ENCODE measurements around the gene TLCD5. TPM values are rescaled to one million over a fixed set of nuclear protein-coding genes. Genes with fewer than 3 reads are reported as not detected.
A peak's percentile ranks its signal among the peaks of the same experiment; 100 is the strongest.

TLCD5 gene
- total and polyA plus RNA-seq, 2 donors (not counting 1 experiment from before 2014, with no cell fraction given) = 0.17 TPM; not detected in 1

DNA sequence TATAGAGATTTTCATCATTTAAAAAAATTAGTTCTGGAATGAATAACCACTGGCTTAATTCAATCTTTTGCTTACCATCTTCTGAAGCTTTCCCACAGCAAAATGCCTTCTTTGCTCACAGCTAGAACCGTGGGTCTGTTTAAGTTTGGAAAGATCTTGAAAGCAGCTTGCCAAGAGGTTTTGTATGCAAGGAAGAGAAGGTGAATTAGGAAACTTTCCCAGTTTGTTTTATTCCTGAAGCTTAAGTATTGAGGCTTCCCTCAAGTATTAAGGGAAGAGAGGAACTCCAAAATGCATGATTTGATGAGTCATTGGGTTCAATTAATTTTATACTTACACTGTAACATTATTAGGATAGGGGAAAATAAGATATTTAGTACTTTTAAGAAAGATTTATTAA is 9.2 kb downstream of the TLCD5 start:
- H3K9ac ChIP-seq (ENCODE audit: low read length) = no peak overlapping the region
- no peak overlapping the region for H3K4me2 ChIP-seq (replicated peaks; ENCODE audit: low read depth, low read length, poor library complexity, severe bottlenecking)
- no peak overlapping the region for H3K27ac ChIP-seq (ENCODE audit: low read length in 2 of 2)
- WGBS (ENCODE audit: insufficient coverage) = no CpG with 5 or more reads among the region's 1 CpG
- TF ChIP-seq, protein P1, sequence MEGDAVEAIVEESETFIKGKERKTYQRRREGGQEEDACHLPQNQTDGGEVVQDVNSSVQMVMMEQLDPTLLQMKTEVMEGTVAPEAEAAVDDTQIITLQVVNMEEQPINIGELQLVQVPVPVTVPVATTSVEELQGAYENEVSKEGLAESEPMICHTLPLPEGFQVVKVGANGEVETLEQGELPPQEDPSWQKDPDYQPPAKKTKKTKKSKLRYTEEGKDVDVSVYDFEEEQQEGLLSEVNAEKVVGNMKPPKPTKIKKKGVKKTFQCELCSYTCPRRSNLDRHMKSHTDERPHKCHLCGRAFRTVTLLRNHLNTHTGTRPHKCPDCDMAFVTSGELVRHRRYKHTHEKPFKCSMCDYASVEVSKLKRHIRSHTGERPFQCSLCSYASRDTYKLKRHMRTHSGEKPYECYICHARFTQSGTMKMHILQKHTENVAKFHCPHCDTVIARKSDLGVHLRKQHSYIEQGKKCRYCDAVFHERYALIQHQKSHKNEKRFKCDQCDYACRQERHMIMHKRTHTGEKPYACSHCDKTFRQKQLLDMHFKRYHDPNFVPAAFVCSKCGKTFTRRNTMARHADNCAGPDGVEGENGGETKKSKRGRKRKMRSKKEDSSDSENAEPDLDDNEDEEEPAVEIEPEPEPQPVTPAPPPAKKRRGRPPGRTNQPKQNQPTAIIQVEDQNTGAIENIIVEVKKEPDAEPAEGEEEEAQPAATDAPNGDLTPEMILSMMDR (IDR thresholded peaks at IDR 0.05) = no peak
- TF ChIP-seq EZH2 (IDR thresholded peaks at IDR 0.05; ENCODE audit: borderline replicate concordance, insufficient read depth, low read depth, low read length, poor library complexity, severe bottlenecking) = no peak
- POLR2A ChIA-PET = no interaction called here
- ATAC-seq (ENCODE audit: low read depth) (no peak), DNase-seq (no peak)
- intact Hi-C loops (cut with micrococcal nuclease) = loop anchor here (10.0 kb wide), 2 partner anchors 90 to 960 kb away; partner anchors contain the start of gene SC5D
- peaks cover 45% of the 10 kb centered on the region for H3K27me3 Mint-ChIP-seq
- H3K4me1 Mint-ChIP-seq = peaks cover 27% of the 10 kb centered on the region
- peaks cover 0 to 2% (median 0%) of the 10 kb centered on the region in 3 donors for H3K9me3 ChIP-seq (ENCODE audit: control extremely low read depth in 1 of 3, control insufficient read depth in 2 of 3, insufficient read depth in 1 of 3, low read length in 2 of 3)
- H2AFZ ChIP-seq (ENCODE audit: insufficient read depth, low read depth, low read length, poor library complexity, severe bottlenecking) = no peak overlapping the region
- no peak overlapping the region for H3K4me3 Mint-ChIP-seq
- H3K27me3 ChIP-seq (replicated peaks in 1 of 4; ENCODE audit: control extremely low read depth in 1 of 4, control insufficient read depth in 3 of 4, insufficient read depth in 4 of 4, low read length in 3 of 4) = peaks cover 0 to 35% (median 29%) of the 10 kb centered on the region in 4 experiments
- peaks cover 22 to 27% of the 10 kb centered on the region in 2 donors for H3K4me1 ChIP-seq (ENCODE audit: control insufficient read depth in 2 of 2, insufficient read depth in 2 of 2, low read length in 2 of 2)
- peaks cover 5% of the 10 kb centered on the region for H3K79me2 ChIP-seq (ENCODE audit: control insufficient read depth, insufficient read depth, low read length)
- CTCF ChIA-PET = interaction anchor here (0.7 to 3.2 kb wide), 11 partner anchors 11 to 860 kb away, joined by 3 to 50 read pairs (median 4); no protein-coding TSS in a partner anchor
- no peaks in the 10 kb centered on the region for H3K36me3 ChIP-seq (replicated peaks in 1 of 2; ENCODE audit: control extremely low read depth in 1 of 2, control insufficient read depth in 1 of 2, extremely low read depth in 1 of 2, insufficient read depth in 2 of 2, low read length in 1 of 2)
- H3K9me3 Mint-ChIP-seq (ENCODE audit: insufficient read depth) = no peaks in the 10 kb centered on the region
- H3K4me3 ChIP-seq (ENCODE audit: control extremely low read depth in 1 of 5, extremely low read depth in 1 of 5, insufficient read depth in 1 of 5, low read depth in 2 of 5, low read length in 4 of 5) = no peak overlapping the region
- no peak overlapping the region for H3K27ac Mint-ChIP-seq
- H4K20me1 ChIP-seq (ENCODE audit: control insufficient read depth, insufficient read depth, low read length, poor library complexity, severe bottlenecking) = peaks cover 21% of the 10 kb centered on the region

DNA sequence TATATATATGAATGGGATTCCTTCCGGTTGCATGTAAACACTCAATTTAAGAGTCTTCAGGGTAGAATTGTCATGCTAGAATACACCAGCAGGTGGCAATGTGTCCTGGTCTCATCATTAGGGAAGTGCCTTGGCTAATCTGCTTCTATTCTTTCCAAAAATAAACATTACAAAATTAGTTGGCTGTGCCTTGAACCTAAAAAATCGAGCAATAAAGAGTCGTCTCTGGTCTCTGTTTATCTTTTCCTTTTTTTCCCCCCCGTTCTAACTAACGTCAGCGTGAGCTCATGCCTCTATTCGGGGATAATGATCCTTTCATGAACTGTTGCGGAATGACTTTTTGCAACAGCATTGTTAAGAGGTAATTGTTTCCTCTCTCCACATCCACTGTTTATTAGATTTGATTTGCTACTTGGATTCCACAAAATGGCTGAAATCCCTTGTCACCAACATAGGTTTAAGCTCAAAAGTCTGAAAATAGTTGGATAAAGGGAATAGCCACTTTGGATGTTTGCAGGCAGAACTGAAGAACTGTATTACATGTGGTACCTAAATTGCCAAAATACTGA is 9.9 kb downstream of the TLCD5 start:
- DNase-seq (peak; percentile 84), ATAC-seq (ENCODE audit: low read depth) (peak; percentile 35)
- Histone ChIP-seq H3K27ac (ENCODE audit: low read length in 2 of 2) (no peak overlapping the region), H3K4me2 (replicated peaks; ENCODE audit: low read depth, low read length, poor library complexity, severe bottlenecking) (peak overlapping the region; percentile 97), H3K9ac (ENCODE audit: low read length) (peak overlapping the region; percentile 77), H4K20me1 (ENCODE audit: control insufficient read depth, insufficient read depth, low read length, poor library complexity, severe bottlenecking) (peaks cover 26% of the 10 kb centered on the region), H3K27me3 (replicated peaks in 1 of 4; ENCODE audit: control extremely low read depth in 1 of 4, control insufficient read depth in 3 of 4, insufficient read depth in 4 of 4, low read length in 3 of 4) (peaks cover 0 to 39% (median 33%) of the 10 kb centered on the region in 4 experiments), H2AFZ (ENCODE audit: insufficient read depth, low read depth, low read length, poor library complexity, severe bottlenecking) (peak overlapping the region; percentile 82), H3K36me3 (replicated peaks in 1 of 2; ENCODE audit: control extremely low read depth in 1 of 2, control insufficient read depth in 1 of 2, extremely low read depth in 1 of 2, insufficient read depth in 2 of 2, low read length in 1 of 2) (no peaks in the 10 kb centered on the region), H3K79me2 (ENCODE audit: control insufficient read depth, insufficient read depth, low read length) (peaks cover 12% of the 10 kb centered on the region), H3K4me1 (ENCODE audit: control insufficient read depth in 2 of 2, insufficient read depth in 2 of 2, low read length in 2 of 2) (peaks cover 22 to 33% of the 10 kb centered on the region in 2 donors), H3K4me3 (ENCODE audit: control extremely low read depth in 1 of 5, extremely low read depth in 1 of 5, insufficient read depth in 1 of 5, low read depth in 2 of 5, low read length in 4 of 5) (peak overlapping the region in 4 of 5 experiments; percentile 67 to 77 (median 76)), H3K9me3 (ENCODE audit: control extremely low read depth in 1 of 3, control insufficient read depth in 2 of 3, insufficient read depth in 1 of 3, low read length in 2 of 3) (peaks cover 0 to 2% (median 0%) of the 10 kb centered on the region in 3 donors)
- peaks cover 33% of the 10 kb centered on the region for H3K4me1 Mint-ChIP-seq
- CTCF ChIA-PET = interaction anchor here (0.8 to 3.2 kb wide), 15 partner anchors 12 to 859 kb away, joined by 3 to 50 read pairs (median 3); partner anchors contain the start of genes GRIK4 and NECTIN1
- WGBS (ENCODE audit: insufficient coverage) = 0% methylated on average over 2 of the region's 8 CpGs
- no peaks in the 10 kb centered on the region for H3K9me3 Mint-ChIP-seq (ENCODE audit: insufficient read depth)
- H3K4me3 Mint-ChIP-seq = peak overlapping the region; percentile 82
- intact Hi-C loops (cut with micrococcal nuclease) = loop anchor here (5.0 to 10.0 kb wide), 4 partner anchors 90 to 960 kb away; partner anchors contain the start of genes GRIK4, NECTIN1 and SC5D
- H3K27me3 Mint-ChIP-seq = peaks cover 48% of the 10 kb centered on the region
- POLR2A ChIA-PET = no interaction called here
- TF ChIP-seq, protein P1 (IDR thresholded peaks at IDR 0.05) = peak; percentile 78
- no peak for TF ChIP-seq EZH2 (IDR thresholded peaks at IDR 0.05; ENCODE audit: borderline replicate concordance, insufficient read depth, low read depth, low read length, poor library complexity, severe bottlenecking)
- H3K27ac Mint-ChIP-seq = peak overlapping the region; percentile 28

Measured in B cell (primary cell).